IMR-90 (cell line): ENCODE measurements around the gene INF2. TPM values are rescaled to one million over a fixed set of nuclear protein-coding genes. Genes with fewer than 3 reads are reported as not detected.

ENCODE experiments used
- ATAC-seq: fragments of 200-7000 bp; cut with Tn5 transposase; 2 replicates; pipeline ENCODE4 v1.9.1; 2020; ENCODE audit warnings: low read depth, mild to moderate bottlenecking, moderate library complexity
- BruUV-seq: library from RNA; stranded (reverse); fragments of 400-500 nt; replicated peaks from 2 replicates; lab custom pipeline; 2021; lab: Mats Ljungman, UMichigan
- CTCF ChIA-PET: fragments of 300-600 bp; formaldehyde crosslinking; extraction: SDS; loops from one replicate; lab custom pipeline; 2021; ENCODE audit warnings: antibody characterized with exemption; lab: Yijun Ruan, JAX
- POLR2A ChIA-PET: fragments of 300-600 bp; sonication (Branson Sonifier 250); formaldehyde crosslinking; loops from one replicate; lab custom pipeline; 2022; ENCODE audit warnings: antibody characterized with exemption; ENCODE audit not compliant: unreplicated experiment; lab: Charles Lee
- DNase-seq: peaks from one replicate; pipeline ENCODE4 v3.0.0; 2013
- H2AFZ ChIP-seq: replicated peaks from 2 replicates; pipeline ENCODE3; 2013; ENCODE audit warnings: low read length, mild to moderate bottlenecking; ENCODE audit not compliant: poor library complexity
- H2AK5ac ChIP-seq: 2 replicates; pipeline ENCODE4 v1.6.1; 2013; ENCODE audit warnings: low read depth, low read length, inconsistent platforms
- H2AK9ac ChIP-seq: replicated peaks from 2 replicates; pipeline ENCODE3; 2013; ENCODE audit warnings: mild to moderate bottlenecking, low read depth, low read length, moderate library complexity; ENCODE audit not compliant: poor library complexity
- H2BK120ac ChIP-seq: 2 replicates; pipeline ENCODE4 v1.6.1; 2013; ENCODE audit warnings: low read depth, low read length, inconsistent platforms
- H2BK15ac ChIP-seq: 3 replicates; pipeline ENCODE4 v1.6.1; 2013; ENCODE audit warnings: low read depth, low read length, inconsistent platforms
- H2BK20ac ChIP-seq: 2 replicates; pipeline ENCODE4 v1.6.1; 2013; ENCODE audit warnings: low read depth, mild to moderate bottlenecking, inconsistent platforms, low read length, moderate library complexity
- H2BK5ac ChIP-seq: 2 replicates; pipeline ENCODE4 v1.6.1; 2013; ENCODE audit warnings: mild to moderate bottlenecking, low read depth, low read length, inconsistent platforms; ENCODE audit not compliant: poor library complexity, severe bottlenecking
- H3K14ac ChIP-seq: replicated peaks from 2 replicates; pipeline ENCODE4 v1.6.1; 2013; ENCODE audit warnings: low read depth, low read length, inconsistent platforms
- H3K18ac ChIP-seq: 2 replicates; pipeline ENCODE4 v1.6.1; 2013; ENCODE audit warnings: low read depth, low read length, control low read depth
- H3K23ac ChIP-seq: 2 replicates; pipeline ENCODE4 v1.6.1; 2013; ENCODE audit warnings: low read depth, low read length, inconsistent platforms
- H3K27ac ChIP-seq: 2 replicates; pipeline ENCODE4 v1.5.1; 2013; ENCODE audit warnings: mild to moderate bottlenecking, control low read depth, low read length; ENCODE audit not compliant: insufficient read depth
- H3K27me3 ChIP-seq: 2 replicates; pipeline ENCODE4 v1.6.1; 2013; ENCODE audit warnings: low read length; ENCODE audit not compliant: control insufficient read depth, insufficient read depth
- H3K36me3 ChIP-seq: 2 replicates; pipeline ENCODE4 v1.6.1; 2013; ENCODE audit warnings: low read length, mixed read lengths; ENCODE audit not compliant: control insufficient read depth, insufficient read depth
- H3K4ac ChIP-seq: 2 replicates; pipeline ENCODE4 v1.6.1; 2013; ENCODE audit warnings: low read depth, low read length, inconsistent platforms
- H3K4me1 ChIP-seq: 2 replicates; pipeline ENCODE4 v1.6.1; 2013; ENCODE audit warnings: low read length, mixed read lengths; ENCODE audit not compliant: control insufficient read depth, insufficient read depth
- H3K4me2 ChIP-seq: 2 replicates; pipeline ENCODE4 v1.6.1; 2013; ENCODE audit warnings: low read depth, mild to moderate bottlenecking, control low read depth, low read length, moderate library complexity
- H3K4me3 ChIP-seq: 2 replicates; pipeline ENCODE4 v1.5.1; 2013; ENCODE audit warnings: low read depth, mild to moderate bottlenecking, control low read depth, low read length, moderate library complexity; ENCODE audit not compliant: insufficient read depth
- H3K56ac ChIP-seq: 2 replicates; pipeline ENCODE4 v1.6.1; 2013; ENCODE audit warnings: low read length, inconsistent platforms; ENCODE audit not compliant: insufficient read depth; ENCODE audit errors: extremely low read depth
- H3K79me1 ChIP-seq, 2 experiments: 2 replicates each; pipeline ENCODE4 v1.6.1; 2013; ENCODE audit warnings: low read length in 2 of 2, inconsistent platforms in 1 of 2, low read depth in 1 of 2
- H3K9ac ChIP-seq: 2 replicates; pipeline ENCODE4 v1.6.1; 2013; ENCODE audit warnings: low read depth, low read length, control low read depth
- H3K9me1 ChIP-seq: 2 replicates; pipeline ENCODE4 v1.6.1; 2013; ENCODE audit warnings: low read length, inconsistent platforms; ENCODE audit not compliant: insufficient read depth
- H3K9me3 ChIP-seq: 2 replicates; pipeline ENCODE4 v1.6.1; 2013; ENCODE audit warnings: low read length; ENCODE audit not compliant: control insufficient read depth, insufficient read depth
- H4K20me1 ChIP-seq: 2 replicates; pipeline ENCODE4 v1.6.1; 2013; ENCODE audit warnings: low read length, inconsistent platforms; ENCODE audit not compliant: insufficient read depth
- H4K5ac ChIP-seq: 2 replicates; pipeline ENCODE4 v1.6.1; 2013; ENCODE audit warnings: mild to moderate bottlenecking, low read depth, low read length, control low read depth
- H4K8ac ChIP-seq, 2 experiments: 2 replicates each; pipeline ENCODE4 v1.6.1; 2013; ENCODE audit warnings: low read depth in 2 of 2, low read length in 2 of 2, control low read depth in 1 of 2, inconsistent platforms in 1 of 2
- H4K91ac ChIP-seq: 2 replicates; pipeline ENCODE4 v1.6.1; 2013; ENCODE audit warnings: low read depth, low read length, inconsistent platforms; ENCODE audit not compliant: insufficient read depth
- BHLHE40 ChIP-seq: fragments of 150-350 bp; IDR thresholded peaks from 2 replicates; pipeline ENCODE4 v1.6.1; 2016; ENCODE audit warnings: mild to moderate bottlenecking, low read depth, low read length
- CEBPB ChIP-seq: IDR thresholded peaks from 2 replicates; pipeline ENCODE4 v1.6.1; 2012; ENCODE audit warnings: low read depth, low read length, improper control_type of control experiment
- CHD1 ChIP-seq: IDR thresholded peaks from 2 replicates; pipeline ENCODE4 v1.6.1; 2012; ENCODE audit warnings: low read depth, low read length, improper control_type of control experiment
- FOS ChIP-seq: fragments of 150-350 bp; IDR thresholded peaks from 2 replicates; pipeline ENCODE4 v1.6.1; 2016; ENCODE audit warnings: low read depth, low read length
- MAFK ChIP-seq: IDR thresholded peaks from 2 replicates; pipeline ENCODE4 v1.6.1; 2012; ENCODE audit warnings: low read depth, low read length, improper control_type of control experiment
- MAZ ChIP-seq: IDR thresholded peaks from 2 replicates; pipeline ENCODE4 v1.6.1; 2012; ENCODE audit warnings: low read depth, mild to moderate bottlenecking, low read length, improper control_type of control experiment, moderate library complexity, borderline replicate concordance
- NFE2L2 ChIP-seq: fragments of 150-350 bp; IDR thresholded peaks from 2 replicates; pipeline ENCODE4 v1.6.1; 2016; ENCODE audit warnings: low read depth, mild to moderate bottlenecking, low read length
- POLR2A ChIP-seq: IDR thresholded peaks from 2 replicates; pipeline ENCODE4 v1.6.1; 2012; ENCODE audit warnings: mild to moderate bottlenecking, low read depth, low read length
- RAD21 ChIP-seq: IDR thresholded peaks from 2 replicates; pipeline ENCODE4 v1.6.1; 2012; ENCODE audit warnings: low read length, improper control_type of control experiment
- RCOR1 ChIP-seq: IDR thresholded peaks from 2 replicates; pipeline ENCODE4 v1.6.1; 2012; ENCODE audit warnings: mild to moderate bottlenecking, low read length, improper control_type of control experiment; ENCODE audit not compliant: insufficient replicate concordance
- RFX5 ChIP-seq: IDR thresholded peaks from 2 replicates; pipeline ENCODE4 v1.8.0; 2012; ENCODE audit warnings: low read depth, mild to moderate bottlenecking, low read length, moderate library complexity
- SMC3 ChIP-seq: fragments of 150-350 bp; IDR thresholded peaks from 2 replicates; pipeline ENCODE4 v1.6.1; 2016; ENCODE audit warnings: low read depth, mild to moderate bottlenecking, antibody characterized with exemption, low read length, moderate library complexity
- WGBS, 2 experiments: methylation state at CpG; one replicate each; pipeline versions ENCODE4 v1.1.5 to v1.1.7; 2013; ENCODE audit warnings: missing lambda C conversion rate in 2 of 2; ENCODE audit not compliant: insufficient read length in 1 of 2; ENCODE audit errors: extremely low coverage in 2 of 2; 5-methylcytosine and 5-hydroxymethylcytosine counted together
- dilution Hi-C: fragments of 300-500 bp; cut with HindIII; formaldehyde crosslinking; loops from one replicate; pipeline ENCODE4 v1.14.3; 2018; ENCODE audit warnings: low sequenced_read_pairs; ENCODE audit not compliant: unreplicated experiment
- in situ Hi-C: fragments of 300-500 bp; cut with MboI; formaldehyde crosslinking; loops from 3 replicates; pipeline ENCODE4 v1.14.3; 2019; ENCODE audit warnings: low sequenced_read_pairs, inconsistent platforms, mixed read lengths
- intact Hi-C: fragments of 100-400 bp; cut with micrococcal nuclease; formaldehyde crosslinking; loops from 2 replicates; pipeline ENCODE4 v1.10.0; 2022
- polyA plus RNA-seq, 3 experiments: library from polyadenylated mRNA; depleted of rRNA; stranded (reverse); fragments of >200 nt; gene quantifications; 2 replicates each; pipeline ENCODE4 v1.2.3, GENCODE V29; 2012; ENCODE audit warnings: low replicate concordance in 1 of 3
- total RNA-seq: library from RNA; depleted of rRNA; stranded (reverse); fragments of >200 nt; gene quantifications from 2 replicates; pipeline ENCODE4 v1.2.3, GENCODE V29; 2012
- TF ChIP-seq, protein P1 (sequence below): fragments of 150-350 bp; IDR thresholded peaks from 2 replicates; pipeline ENCODE4 v1.6.1; 2017; ENCODE audit warnings: mild to moderate bottlenecking, antibody characterized with exemption, low read length, low read depth
- TF ChIP-seq, protein P2 (sequence below): conservative IDR thresholded peaks from 2 replicates; pipeline ENCODE4 v1.5.1; 2012; ENCODE audit warnings: mild to moderate bottlenecking, low read depth, low read length, improper control_type of control experiment
- TF ChIP-seq, protein P3 (sequence below): fragments of 150-350 bp; IDR thresholded peaks from 2 replicates; pipeline ENCODE4 v1.6.1; 2016; ENCODE audit warnings: low read depth, mild to moderate bottlenecking, low read length, moderate library complexity, borderline replicate concordance

Gene INF2
- total and polyA plus RNA-seq, 2 of the 4 experiments (the other 2 are of a cell fraction) = 16.8 to 62.1 TPM

DNA sequence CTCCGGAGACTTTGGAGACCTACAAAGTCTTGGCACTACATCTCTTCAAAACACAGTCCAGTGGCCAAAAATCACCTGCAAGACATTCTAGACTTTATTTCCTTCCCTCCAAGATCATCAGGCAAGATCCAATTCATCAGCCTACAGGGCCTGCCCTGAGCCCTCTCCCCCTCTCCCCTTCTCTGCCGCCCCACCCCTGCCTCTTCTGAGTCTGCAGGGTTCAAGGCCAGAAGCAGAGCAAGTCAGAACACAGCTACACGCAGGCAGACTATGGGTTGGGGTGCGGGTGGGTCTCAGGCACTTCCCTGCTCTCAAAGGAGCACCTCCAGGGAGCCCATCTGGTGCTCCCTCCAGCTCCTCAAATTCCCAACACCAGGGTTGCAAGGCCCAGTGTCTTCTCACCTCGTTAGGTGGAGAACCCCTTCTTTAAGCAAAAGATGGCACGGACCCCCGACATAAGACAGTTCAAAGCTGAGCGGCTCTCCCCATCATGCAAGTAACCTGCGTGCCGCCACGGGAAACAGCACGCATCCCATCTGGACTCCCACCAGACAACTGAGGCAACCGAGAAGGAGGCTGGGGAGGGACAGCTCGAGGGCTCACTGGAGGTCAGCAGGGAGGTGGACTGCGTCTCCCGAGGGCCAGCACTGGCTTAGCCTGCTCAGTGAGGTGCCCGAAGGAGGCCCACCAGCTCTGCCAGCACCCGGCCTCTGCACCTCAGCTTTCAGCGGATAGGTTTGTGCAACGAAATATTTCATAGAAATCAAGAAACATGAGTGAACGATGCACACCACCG lies 5.6 kb upstream of the INF2 start:
- Histone ChIP-seq H2AK5ac (no peak overlapping the region; the same call in 1 of the 2 replicates), H3K9me3 (no peaks in the 10 kb centered on the region), H4K8ac (no peak overlapping the region), H3K56ac (no peak overlapping the region), H2BK5ac (no peak overlapping the region), H4K5ac (no peak overlapping the region), H3K23ac (no peak overlapping the region), H3K27ac (no peak overlapping the region), H3K4ac (no peak overlapping the region), H2AK9ac (peak overlapping the region; percentile 18), H3K4me1 (peaks cover 40% of the 10 kb centered on the region), H3K9ac (no peak overlapping the region), H2AFZ (no peak overlapping the region), H3K79me1 (peaks cover 3 to 26% of the 10 kb centered on the region in 2 experiments; a peak in 3 of 4 replicates), H3K9me1 (peaks cover 15% of the 10 kb centered on the region), H2BK120ac (no peak overlapping the region), H3K36me3 (no peaks in the 10 kb centered on the region), H3K14ac (no peak overlapping the region), H2BK20ac (no peak overlapping the region), H4K91ac (no peak overlapping the region), H3K4me2 (no peak overlapping the region), H3K18ac (no peak overlapping the region), H3K27me3 (no peaks in the 10 kb centered on the region), H2BK15ac (no peak overlapping the region), H4K20me1 (no peaks in the 10 kb centered on the region), H3K4me3 (no peak overlapping the region)
- ATAC-seq (no peak), DNase-seq (no peak)
- 93% methylated on average over 7 of the region's 22 CpGs; no CpG with 5 or more reads in 1 of the 2 experiments for WGBS, 2 experiments
- no TSS peak for BruUV-seq
- intact Hi-C loops (no loop called here), dilution Hi-C loops (no loop called here), in situ Hi-C loops (no loop called here)
- POLR2A ChIA-PET = no interaction called here
- CTCF ChIA-PET = no interaction called here
- TF ChIP-seq RAD21 (no peak), MAFK (no peak), RFX5 (no peak), CEBPB (no peak), CHD1 (no peak), POLR2A (no peak), BHLHE40 (no peak), SMC3 (no peak), MAZ (no peak), FOS (no peak), RCOR1 (no peak), NFE2L2 (no peak)
- TF ChIP-seq, protein P1, sequence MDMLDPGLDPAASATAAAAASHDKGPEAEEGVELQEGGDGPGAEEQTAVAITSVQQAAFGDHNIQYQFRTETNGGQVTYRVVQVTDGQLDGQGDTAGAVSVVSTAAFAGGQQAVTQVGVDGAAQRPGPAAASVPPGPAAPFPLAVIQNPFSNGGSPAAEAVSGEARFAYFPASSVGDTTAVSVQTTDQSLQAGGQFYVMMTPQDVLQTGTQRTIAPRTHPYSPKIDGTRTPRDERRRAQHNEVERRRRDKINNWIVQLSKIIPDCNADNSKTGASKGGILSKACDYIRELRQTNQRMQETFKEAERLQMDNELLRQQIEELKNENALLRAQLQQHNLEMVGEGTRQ = no peak
- TF ChIP-seq, protein P2, sequence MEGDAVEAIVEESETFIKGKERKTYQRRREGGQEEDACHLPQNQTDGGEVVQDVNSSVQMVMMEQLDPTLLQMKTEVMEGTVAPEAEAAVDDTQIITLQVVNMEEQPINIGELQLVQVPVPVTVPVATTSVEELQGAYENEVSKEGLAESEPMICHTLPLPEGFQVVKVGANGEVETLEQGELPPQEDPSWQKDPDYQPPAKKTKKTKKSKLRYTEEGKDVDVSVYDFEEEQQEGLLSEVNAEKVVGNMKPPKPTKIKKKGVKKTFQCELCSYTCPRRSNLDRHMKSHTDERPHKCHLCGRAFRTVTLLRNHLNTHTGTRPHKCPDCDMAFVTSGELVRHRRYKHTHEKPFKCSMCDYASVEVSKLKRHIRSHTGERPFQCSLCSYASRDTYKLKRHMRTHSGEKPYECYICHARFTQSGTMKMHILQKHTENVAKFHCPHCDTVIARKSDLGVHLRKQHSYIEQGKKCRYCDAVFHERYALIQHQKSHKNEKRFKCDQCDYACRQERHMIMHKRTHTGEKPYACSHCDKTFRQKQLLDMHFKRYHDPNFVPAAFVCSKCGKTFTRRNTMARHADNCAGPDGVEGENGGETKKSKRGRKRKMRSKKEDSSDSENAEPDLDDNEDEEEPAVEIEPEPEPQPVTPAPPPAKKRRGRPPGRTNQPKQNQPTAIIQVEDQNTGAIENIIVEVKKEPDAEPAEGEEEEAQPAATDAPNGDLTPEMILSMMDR = no peak
- TF ChIP-seq, protein P3, sequence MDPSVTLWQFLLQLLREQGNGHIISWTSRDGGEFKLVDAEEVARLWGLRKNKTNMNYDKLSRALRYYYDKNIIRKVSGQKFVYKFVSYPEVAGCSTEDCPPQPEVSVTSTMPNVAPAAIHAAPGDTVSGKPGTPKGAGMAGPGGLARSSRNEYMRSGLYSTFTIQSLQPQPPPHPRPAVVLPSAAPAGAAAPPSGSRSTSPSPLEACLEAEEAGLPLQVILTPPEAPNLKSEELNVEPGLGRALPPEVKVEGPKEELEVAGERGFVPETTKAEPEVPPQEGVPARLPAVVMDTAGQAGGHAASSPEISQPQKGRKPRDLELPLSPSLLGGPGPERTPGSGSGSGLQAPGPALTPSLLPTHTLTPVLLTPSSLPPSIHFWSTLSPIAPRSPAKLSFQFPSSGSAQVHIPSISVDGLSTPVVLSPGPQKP = no peak
